ENCODE results near the gene TLK1.

- TF ChIP-seq PATZ1 (CRISPR knock-in tag; IDR thresholded peaks at IDR 0.05; ENCODE audit: borderline replicate concordance): no peak
- TF ChIP-seq ZFP30 (CRISPR knock-in tag; IDR thresholded peaks at IDR 0.05): no peak
- TF ChIP-seq ISL1 (CRISPR knock-in tag; IDR thresholded peaks at IDR 0.05): no peak
- TF ChIP-seq CREB5 (CRISPR knock-in tag; IDR thresholded peaks at IDR 0.05; ENCODE audit: low read depth): no peak
These were observed 116.3 kb downstream of the TLK1 start for GRCh38 chr2:171044416-171044815.
